HUES64 (cell line): ENCODE data around the gene MTTP. TPM values are rescaled to one million over a fixed set of nuclear protein-coding genes. Genes with fewer than 3 reads are reported as not detected.
A peak's percentile ranks its signal among the peaks of the same experiment; 100 is the strongest.
"Not testable (repeated sequence)": the region's sequence is repeated elsewhere in the genome, so short reads cannot be mapped to it uniquely, and the experiment has no call there.

ENCODE experiments used
- H3K27ac ChIP-seq: 2 replicates; pipeline ENCODE4 v1.7.0; 2013; ENCODE audit warnings: low read depth, low read length, inconsistent platforms
- H3K27me3 ChIP-seq: 2 replicates; pipeline ENCODE4 v1.6.1; 2013; ENCODE audit warnings: mild to moderate bottlenecking, low read length; ENCODE audit not compliant: insufficient read depth
- H3K36me3 ChIP-seq: 2 replicates; pipeline ENCODE4 v1.6.1; 2013; ENCODE audit warnings: mild to moderate bottlenecking, low read length; ENCODE audit not compliant: insufficient read depth
- H3K4me1 ChIP-seq: 2 replicates; pipeline ENCODE4 v1.6.1; 2013; ENCODE audit warnings: mild to moderate bottlenecking, low read length, moderate library complexity; ENCODE audit not compliant: insufficient read depth
- H3K4me3 ChIP-seq: 2 replicates; pipeline ENCODE4 v1.5.1; 2013; ENCODE audit warnings: mild to moderate bottlenecking, low read length, moderate library complexity
- H3K9ac ChIP-seq: 2 replicates; pipeline ENCODE4 v1.6.1; 2013; ENCODE audit warnings: mild to moderate bottlenecking, low read depth, low read length
- H3K9me3 ChIP-seq: 2 replicates; pipeline ENCODE4 v1.6.1; 2013; ENCODE audit warnings: low read depth, low read length; ENCODE audit not compliant: insufficient read depth
- WGBS: fragments of 150-250, 120-280 bp; methylation state at CpG from one replicate; pipeline ENCODE4 v1.1.7; 2013; ENCODE audit warnings: missing lambda C conversion rate; 5-methylcytosine and 5-hydroxymethylcytosine counted together
- polyA plus RNA-seq, 2 experiments: library from polyadenylated mRNA; stranded (reverse); fragments of 50-300 nt; gene quantifications; one replicate each; pipeline ENCODE4 v1.2.3, GENCODE V29; 2013

Gene MTTP
- 2.2 TPM for polyA plus RNA-seq (2013, experiment 1 of 2)
- 2.0 TPM for polyA plus RNA-seq (2013, experiment 2 of 2)

DNA sequence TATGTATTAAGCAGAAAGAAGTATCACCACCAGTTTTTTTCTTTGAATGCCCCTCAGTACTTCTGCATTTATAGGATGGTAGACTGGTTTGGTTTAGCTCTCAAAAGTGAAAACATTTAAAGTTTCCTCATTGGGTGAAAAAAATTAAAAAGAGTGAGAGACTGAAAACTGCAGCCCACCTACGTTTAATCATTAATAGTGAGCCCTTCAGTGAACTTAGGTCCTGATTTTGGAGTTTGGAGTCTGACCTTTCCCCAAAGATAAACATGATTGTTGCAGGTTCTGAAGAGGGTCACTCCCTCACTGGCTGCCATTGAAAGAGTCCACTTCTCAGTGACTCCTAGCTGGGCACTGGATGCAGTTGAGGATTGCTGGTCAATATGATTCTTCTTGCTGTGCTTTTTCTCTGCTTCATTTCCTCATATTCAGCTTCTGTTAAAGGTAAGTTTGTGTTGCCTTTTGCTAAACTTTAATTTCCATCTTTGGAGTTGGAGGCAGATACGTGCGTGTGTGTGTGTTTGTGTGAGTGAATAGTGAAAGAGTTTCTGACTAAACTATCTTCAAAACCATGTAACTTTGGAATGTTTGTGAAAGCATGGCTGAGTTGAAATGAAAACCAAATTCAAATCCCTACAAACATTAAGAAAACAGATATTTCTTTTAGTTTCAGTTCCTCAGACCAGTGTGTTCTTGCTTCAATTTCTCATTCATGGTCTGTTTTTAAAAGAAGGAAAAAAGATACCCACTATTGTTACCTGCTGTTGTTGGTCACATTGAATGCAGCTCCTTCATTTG lies at the start of gene MTTP:
Gene MTTP, plus strand, starts transcription at position 295 of the 795 bp plus-strand sequence. Its CDS starts 86 bp downstream, at position 381.
- Histone ChIP-seq H3K36me3 (no peaks in the 10 kb centered on the region), H3K27ac (peak within 1 kb of the TSS; percentile 72; the same call in 1 of the 2 replicates), H3K9ac (0 out of 2 replicates have a peak within 1 kb of the TSS, but pooled peaks have one; percentile 28), H3K27me3 (no peaks in the 10 kb centered on the region), H3K9me3 (no peaks in the 10 kb centered on the region), H3K4me3 (peak within 1 kb of the TSS; percentile 5; the same call in 1 of the 2 replicates), H3K4me1 (peaks cover 18% of the 10 kb centered on the region)
- 83% methylated on average over 3 of the region's 3 CpGs for WGBS

DNA sequence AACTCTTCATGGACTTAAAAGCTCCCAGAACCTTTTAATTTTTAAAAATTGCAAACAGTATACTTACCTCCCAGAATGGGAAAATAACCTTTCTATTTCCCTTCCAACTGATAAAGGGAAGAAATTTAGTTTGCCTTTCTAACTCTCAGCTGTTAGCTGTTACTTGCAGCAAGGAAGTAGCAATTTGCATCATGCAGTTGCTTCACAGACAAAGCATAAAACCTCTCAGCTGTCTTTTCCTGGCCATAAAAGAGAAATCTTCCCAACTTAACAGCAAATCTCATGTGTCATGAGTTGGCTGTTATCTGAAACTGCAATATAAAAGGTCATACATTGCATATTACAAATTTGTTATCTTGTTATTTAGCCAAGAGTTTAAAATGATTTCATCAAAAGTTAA lies 45.4 kb upstream of the MTTP start:
- Histone ChIP-seq H3K9me3 (no peaks in the 10 kb centered on the region), H3K36me3 (no peaks in the 10 kb centered on the region), H3K4me1 (no peaks in the 10 kb centered on the region), H3K4me3 (no peak overlapping the region), H3K27ac (no peak overlapping the region), H3K27me3 (no peaks in the 10 kb centered on the region), H3K9ac (no peak overlapping the region)

DNA sequence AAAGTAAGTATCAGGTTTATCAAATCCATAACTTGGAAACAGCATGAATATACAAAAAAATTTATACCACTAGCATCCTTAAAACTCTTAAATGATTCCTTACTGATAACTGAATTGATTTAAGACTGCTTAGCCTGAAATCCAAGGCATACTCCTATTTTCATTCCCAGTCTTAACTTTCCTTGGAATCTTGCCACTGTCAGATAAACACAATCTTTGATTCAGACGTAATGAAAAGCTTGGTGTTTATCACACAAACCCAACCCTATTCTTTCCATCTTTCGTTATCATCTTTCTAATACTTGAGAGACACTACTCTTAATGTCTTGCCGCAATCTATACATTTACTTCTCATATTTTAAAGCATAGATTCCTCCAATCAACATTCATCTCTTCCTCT lies 44.7 kb upstream of the MTTP start:
- H3K36me3 ChIP-seq: no peaks in the 10 kb centered on the region
- H3K9me3 ChIP-seq: no peaks in the 10 kb centered on the region
- H3K9ac ChIP-seq: no peak overlapping the region
- H3K27ac ChIP-seq: no peak overlapping the region
- H3K4me1 ChIP-seq: no peaks in the 10 kb centered on the region
- 91% methylated on average over 3 of the region's 3 CpGs for WGBS
- no peaks in the 10 kb centered on the region for H3K27me3 ChIP-seq
- no peak overlapping the region for H3K4me3 ChIP-seq

DNA sequence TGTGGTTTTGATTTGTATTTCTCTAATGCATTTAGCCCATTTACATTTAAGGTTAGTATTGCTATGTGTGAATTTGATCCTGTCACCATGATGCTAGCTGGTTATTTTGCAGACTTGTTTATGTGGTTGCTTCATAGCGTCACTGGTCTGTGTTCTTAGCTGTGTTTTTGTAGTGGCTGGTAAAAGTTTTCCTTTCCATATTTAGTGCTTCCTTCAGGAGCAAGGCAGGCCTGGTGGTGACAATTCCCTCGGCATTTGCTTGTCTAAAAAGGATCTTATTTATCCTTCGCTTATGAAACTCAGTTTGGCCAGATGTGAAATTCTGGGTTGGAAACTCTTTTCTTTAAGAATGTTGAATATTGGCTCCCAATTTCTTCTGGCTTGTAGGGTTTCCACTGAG lies 39.9 kb upstream of the MTTP start:
- H3K27ac ChIP-seq, H3K9ac ChIP-seq, H3K36me3 ChIP-seq, H3K27me3 ChIP-seq, H3K4me3 ChIP-seq, H3K4me1 ChIP-seq, H3K9me3 ChIP-seq: not testable (repeated sequence)
- WGBS: 94% methylated on average over 3 of the region's 3 CpGs

DNA sequence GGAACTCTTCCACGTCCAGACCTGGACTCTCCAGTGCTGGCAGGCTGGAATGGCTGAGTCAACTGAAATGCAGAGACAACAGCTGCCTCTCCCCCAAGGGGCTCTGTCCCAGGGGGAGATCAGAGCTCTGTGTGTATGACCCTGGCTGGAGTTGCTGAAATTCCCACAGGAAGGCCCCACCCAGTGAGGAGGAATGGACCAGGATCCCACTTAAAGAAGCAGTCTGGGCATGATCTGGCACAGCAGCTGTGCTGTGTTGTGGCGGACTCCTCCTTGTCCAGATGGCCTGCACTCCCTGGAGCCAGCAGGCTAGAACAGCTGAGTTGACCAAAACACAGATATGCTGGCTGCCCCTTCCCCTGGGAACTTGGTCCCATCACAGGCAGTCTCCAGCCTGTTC lies 38.4 kb upstream of the MTTP start:
- peaks cover 6% of the 10 kb centered on the region; the same call in 1 of the 2 replicates for H3K4me1 ChIP-seq
- 45% methylated on average over 2 of the region's 2 CpGs for WGBS
- no peaks in the 10 kb centered on the region for H3K9me3 ChIP-seq

DNA sequence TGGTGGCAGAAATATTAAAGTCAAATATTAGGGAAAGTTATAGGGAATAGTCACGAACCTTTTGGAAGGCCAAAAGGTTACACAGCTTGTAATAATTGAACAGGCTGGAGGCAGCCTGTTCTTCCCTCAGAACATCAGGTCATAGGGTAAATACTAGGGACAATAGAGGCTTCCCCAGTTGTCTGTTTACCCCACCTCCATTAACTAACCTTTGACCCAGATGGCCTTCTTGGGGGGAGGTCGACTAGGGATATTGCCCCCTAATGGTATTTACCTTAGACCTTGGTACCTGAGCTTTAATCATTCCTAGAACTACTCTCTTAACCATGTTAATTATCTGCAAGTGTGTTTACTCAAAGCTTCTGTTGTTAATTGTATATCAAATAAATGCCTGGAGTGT lies 37.8 kb upstream of the MTTP start:
- Histone ChIP-seq H3K36me3 (no peaks in the 10 kb centered on the region), H3K9ac (no peak overlapping the region), H3K4me3 (no peak overlapping the region), H3K27me3 (no peaks in the 10 kb centered on the region), H3K27ac (no peak overlapping the region), H3K9me3 (no peaks in the 10 kb centered on the region), H3K4me1 (peaks cover 6% of the 10 kb centered on the region; the same call in 1 of the 2 replicates)
- 91% methylated on average over 2 of the region's 2 CpGs for WGBS

More for the DNA sequence above, 38.4 kb upstream of the MTTP start:
- Histone ChIP-seq H3K36me3 (no peaks in the 10 kb centered on the region), H3K27ac (no peak overlapping the region), H3K9ac (no peak overlapping the region), H3K27me3 (no peaks in the 10 kb centered on the region), H3K4me3 (no peak overlapping the region)

DNA sequence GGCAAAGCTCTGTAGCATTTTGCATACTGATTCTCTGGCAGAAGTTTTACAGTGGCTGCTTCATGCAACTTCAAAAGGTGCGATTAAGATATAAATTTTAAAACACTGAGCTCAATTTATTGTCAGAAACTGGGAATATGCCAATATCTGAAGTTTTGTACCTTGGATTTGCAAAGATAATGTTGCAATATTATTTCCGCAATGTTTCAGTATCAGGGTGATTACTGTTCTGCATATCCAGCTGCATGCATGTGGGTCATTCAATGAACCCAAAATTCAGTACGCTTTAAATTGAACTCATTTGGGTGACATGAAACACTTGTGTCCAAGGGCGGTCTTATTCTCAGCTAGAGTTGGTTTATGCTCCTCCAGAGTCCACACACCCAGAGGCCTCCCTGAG lies 37.0 kb upstream of the MTTP start:
- Histone ChIP-seq H3K27me3 (no peaks in the 10 kb centered on the region), H3K36me3 (no peaks in the 10 kb centered on the region), H3K4me3 (no peak overlapping the region), H3K27ac (no peak overlapping the region), H3K4me1 (peaks cover 6% of the 10 kb centered on the region; the same call in 1 of the 2 replicates), H3K9me3 (no peaks in the 10 kb centered on the region), H3K9ac (no peak overlapping the region)
- WGBS: 74% methylated on average over 4 of the region's 4 CpGs

DNA sequence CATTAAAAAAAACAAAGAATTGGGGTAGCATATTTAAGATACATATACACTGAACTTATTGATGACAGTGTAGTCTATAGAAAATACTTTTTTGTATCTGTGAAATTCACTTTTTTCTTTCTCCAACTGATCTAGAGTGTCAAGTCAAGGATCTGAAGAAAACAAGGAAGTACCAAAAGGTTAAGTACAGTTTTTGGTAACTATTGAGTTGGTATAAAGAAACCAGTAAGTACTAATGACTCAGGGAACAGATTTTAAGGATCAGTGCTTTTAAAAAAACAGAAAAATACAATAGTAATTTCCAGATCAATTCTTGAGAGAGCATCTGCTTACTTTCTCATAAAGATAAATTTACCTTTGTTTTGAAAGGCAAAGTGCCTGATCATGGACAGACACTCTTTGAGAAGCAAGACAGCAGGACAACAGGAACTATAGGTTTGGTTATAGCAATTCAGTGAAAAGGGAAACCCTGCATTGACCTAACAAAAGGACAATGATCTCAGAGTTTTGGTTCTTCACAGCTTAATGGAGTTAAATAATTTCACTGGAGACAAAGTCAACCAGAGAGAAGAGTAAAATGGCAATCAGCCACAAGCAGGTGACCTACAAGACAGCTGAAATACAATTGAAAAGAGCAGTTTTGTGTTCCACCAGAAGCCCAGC lies 34.2 kb upstream of the MTTP start:
- H3K9ac ChIP-seq: no peak overlapping the region
- peaks cover 6% of the 10 kb centered on the region; the same call in 1 of the 2 replicates for H3K4me1 ChIP-seq
- no peak overlapping the region for H3K27ac ChIP-seq
- H3K36me3 ChIP-seq: no peaks in the 10 kb centered on the region
- no peaks in the 10 kb centered on the region for H3K9me3 ChIP-seq
- H3K27me3 ChIP-seq: no peaks in the 10 kb centered on the region
- no peak overlapping the region for H3K4me3 ChIP-seq

DNA sequence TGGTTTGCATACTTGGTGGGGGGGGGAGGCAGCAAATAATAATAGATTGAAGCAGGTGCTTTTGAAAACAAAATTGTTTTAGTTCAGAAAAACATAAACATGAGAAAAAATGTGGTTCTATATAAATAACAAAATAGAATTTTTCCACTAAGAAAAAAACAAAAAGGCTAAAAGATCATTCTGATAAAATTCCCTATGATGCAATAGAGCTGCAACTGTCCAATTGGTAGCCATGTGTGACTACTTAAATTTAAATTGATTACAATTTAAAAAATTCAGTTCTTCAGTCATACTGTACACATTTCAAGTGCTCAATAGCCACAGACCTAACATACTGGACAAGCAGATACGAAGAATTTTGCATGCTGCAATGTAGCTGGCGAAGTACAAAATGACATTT lies 21.8 kb upstream of the MTTP start:
- H3K27ac ChIP-seq: no peak overlapping the region
- H3K27me3 ChIP-seq: no peaks in the 10 kb centered on the region
- no peak overlapping the region for H3K4me3 ChIP-seq
- WGBS: 98% methylated on average over 2 of the region's 2 CpGs
- peaks cover 7% of the 10 kb centered on the region; the same call in 1 of the 2 replicates for H3K4me1 ChIP-seq
- no peaks in the 10 kb centered on the region for H3K9me3 ChIP-seq
- no peak overlapping the region for H3K9ac ChIP-seq
- H3K36me3 ChIP-seq: no peaks in the 10 kb centered on the region

DNA sequence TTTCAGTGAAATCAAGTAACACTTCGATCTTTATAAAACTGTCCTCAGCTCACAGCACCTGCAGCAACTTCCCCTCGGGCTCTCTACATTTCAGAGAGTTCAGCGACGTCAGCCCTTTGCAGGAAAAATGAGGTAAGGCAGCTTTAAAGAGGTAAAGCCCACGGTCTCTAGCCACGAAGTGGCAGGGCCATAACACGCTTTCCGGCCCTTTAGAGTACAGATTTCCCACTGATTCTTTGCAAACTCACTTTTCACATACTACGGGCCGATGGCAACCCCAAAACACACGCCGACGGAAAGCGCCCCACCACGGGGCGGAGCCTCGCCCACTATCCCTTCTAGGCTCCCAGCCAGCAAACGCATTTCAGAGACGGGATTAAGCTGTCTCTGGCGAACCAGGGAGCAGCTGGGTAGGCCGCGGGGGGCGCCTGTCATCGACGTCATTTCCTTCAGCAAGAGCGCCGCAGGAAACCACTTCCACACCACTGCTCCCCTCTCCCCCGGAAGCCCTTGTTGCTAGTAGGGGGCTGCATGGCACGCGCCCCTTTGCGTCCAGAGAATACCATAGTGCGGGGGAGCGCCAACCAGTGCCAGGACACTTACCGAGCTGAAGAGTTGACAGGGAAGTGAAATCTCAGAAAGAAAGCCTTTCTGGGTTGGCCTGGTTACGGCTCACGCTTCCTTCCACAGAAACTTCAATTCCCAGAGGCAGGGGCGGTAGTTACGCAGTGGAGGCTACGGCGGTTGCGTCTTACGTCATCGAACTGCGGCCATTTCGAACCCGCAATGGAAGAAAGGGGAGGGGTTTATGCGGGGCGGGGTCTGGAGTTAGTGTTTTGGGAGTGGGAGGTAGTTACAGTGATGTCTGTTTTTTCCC lies 11.1 kb upstream of the MTTP start, which contains the start of gene TRMT10A:
Gene TRMT10A, minus strand, starts transcription at position 730 of the 877 bp plus-strand sequence. CDS start 4,701 bp downstream, outside the sequence.
- H3K4me1 ChIP-seq: no peaks in the 10 kb centered on the region
- under 1% methylated on average over 48 of the region's 48 CpGs for WGBS
- H3K4me3 ChIP-seq: peak within 1 kb of the TSS; percentile 86
- peak within 1 kb of the TSS; percentile 97 for H3K27ac ChIP-seq
- H3K27me3 ChIP-seq: no peaks in the 10 kb centered on the region
- no peaks in the 10 kb centered on the region for H3K9me3 ChIP-seq
- H3K36me3 ChIP-seq: no peaks in the 10 kb centered on the region
- peak within 1 kb of the TSS; percentile 88 for H3K9ac ChIP-seq
